PC-9 (cell line): ENCODE results near the gene BPIFA1. TPM values are rescaled to one million over a fixed set of nuclear protein-coding genes. Genes with fewer than 3 reads are reported as not detected.

Source experiments
- BruUV-seq: library from RNA; stranded (reverse); fragments of 400-500 nt; replicated peaks from 2 replicates; lab custom pipeline; 2021; lab: Mats Ljungman, UMichigan
- CTCF ChIA-PET: fragments of 300-600 bp; sonication (Branson Sonifier 250); formaldehyde crosslinking; loops from one replicate; lab custom pipeline; 2022; ENCODE audit warnings: antibody characterized with exemption; lab: Charles Lee
- POLR2A ChIA-PET: fragments of 300-600 bp; sonication (Branson Sonifier 250); formaldehyde crosslinking; loops from one replicate; lab custom pipeline; 2022; ENCODE audit warnings: antibody characterized with exemption; ENCODE audit not compliant: unreplicated experiment; lab: Charles Lee
- DNase-seq, 2 experiments: peaks; one replicate each; pipeline versions ENCODE4 v3.0.0 to v3.0.0-alpha.2; 2015 to 2022; ENCODE audit warnings: mixed read lengths in 1 of 2
- H2AFZ ChIP-seq: fragments of 200-600 bp; sonication (generic); 2 replicates; pipeline ENCODE4 v1.8.1; 2017; ENCODE audit warnings: antibody characterized with exemption
- H3F3A ChIP-seq: fragments of 200-600 bp; sonication (generic); 2 replicates; pipeline ENCODE4 v1.8.1; 2017; ENCODE audit warnings: antibody characterized with exemption, mild to moderate bottlenecking, low read depth; ENCODE audit not compliant: insufficient read depth
- H3K27ac ChIP-seq: fragments of 200-600 bp; sonication (generic); 2 replicates; pipeline ENCODE4 v1.6.1; 2016; ENCODE audit warnings: mixed run types
- H3K27me3 ChIP-seq: fragments of 200-600 bp; sonication (generic); 2 replicates; pipeline ENCODE4 v1.6.1; 2016; ENCODE audit warnings: low read depth, mixed run types; ENCODE audit not compliant: insufficient read depth
- H3K36me3 ChIP-seq: fragments of 200-600 bp; sonication (generic); 2 replicates; pipeline ENCODE4 v1.6.1; 2016; ENCODE audit warnings: low read depth, mixed run types
- H3K4me1 ChIP-seq: fragments of 200-600 bp; sonication (generic); replicated peaks from 2 replicates; pipeline ENCODE4 v1.6.1; 2016; ENCODE audit warnings: mixed run types; ENCODE audit not compliant: insufficient read depth
- H3K4me2 ChIP-seq: fragments of 200-600 bp; sonication (generic); 2 replicates; pipeline ENCODE4 v1.6.1; 2017; ENCODE audit warnings: mixed run types
- H3K4me3 ChIP-seq: fragments of 200-600 bp; sonication (generic); 2 replicates; pipeline ENCODE4 v1.6.1; 2016; ENCODE audit warnings: mixed run types
- H3K79me2 ChIP-seq: fragments of 200-600 bp; sonication (generic); 2 replicates; pipeline ENCODE4 v1.6.1; 2017; ENCODE audit warnings: low read depth, mixed run types
- H3K9me2 ChIP-seq: fragments of 200-600 bp; sonication (generic); 2 replicates; pipeline ENCODE4 v1.8.1; 2017; ENCODE audit warnings: mild to moderate bottlenecking; ENCODE audit not compliant: insufficient read depth
- H3K9me3 ChIP-seq: fragments of 200-600 bp; sonication (generic); 2 replicates; pipeline ENCODE4 v1.8.1; 2016; ENCODE audit warnings: low read depth; ENCODE audit not compliant: insufficient read depth
- H4K20me1 ChIP-seq: fragments of 200-600 bp; sonication (generic); 2 replicates; pipeline ENCODE4 v1.8.1; 2017; ENCODE audit not compliant: insufficient read depth
- CTCF ChIP-seq: fragments of 200-600 bp; sonication (generic); conservative IDR thresholded peaks from 2 replicates; pipeline ENCODE4 v1.6.1; 2017; ENCODE audit warnings: mixed run types, antibody characterized with exemption, mild to moderate bottlenecking, moderate library complexity
- EZH2 ChIP-seq: fragments of 200-600 bp; sonication (generic); IDR thresholded peaks from 2 replicates; pipeline ENCODE4 v1.8.0; 2017; ENCODE audit warnings: antibody characterized with exemption, low read depth
- intact Hi-C: fragments of 100-400 bp; cut with micrococcal nuclease; formaldehyde crosslinking; loops from one replicate; pipeline ENCODE4 v1.10.0; 2022; ENCODE audit not compliant: unreplicated experiment
- total RNA-seq: library from RNA; stranded (reverse); gene quantifications from 2 replicates; pipeline ENCODE4 v1.2.3, GENCODE V29; 2021

Gene BPIFA1
- total RNA-seq, 1 experiment from 2014 or later = not detected

GRCh38 chr20:33262658-33263065, 26.9 kb downstream of the BPIFA1 start:
- H3K36me3 ChIP-seq = no peaks in the 10 kb centered on the region
- POLR2A ChIA-PET = interaction anchor here (0.6 kb wide), 1 partner anchor 20 kb away, joined by 4 read pairs; no protein-coding TSS in a partner anchor
- intact Hi-C loops = loop anchor here (1.0 kb wide), 2 partner anchors 30 to 37 kb away; no protein-coding TSS in a partner anchor
- peaks cover 10% of the 10 kb centered on the region; the same call in 1 of the 2 replicates for H3F3A ChIP-seq
- CTCF ChIA-PET = interaction anchor here (0.5 to 1.3 kb wide), 6 partner anchors 29 to 766 kb away, joined by 3 to 14 read pairs (median 4); no protein-coding TSS in a partner anchor
- no peaks in the 10 kb centered on the region for H3K79me2 ChIP-seq
- H3K4me2 ChIP-seq = peak overlapping the region; percentile 20; the same call in 1 of the 2 replicates
- peak; percentile 38 to 66 for DNase-seq
- no peaks in the 10 kb centered on the region for H3K27me3 ChIP-seq
- no peak overlapping the region for H3K4me3 ChIP-seq
- H2AFZ ChIP-seq = no peak overlapping the region
- H4K20me1 ChIP-seq = no peaks in the 10 kb centered on the region
- peak overlapping the region; percentile 33 for H3K27ac ChIP-seq
- H3K4me1 ChIP-seq = peaks cover 32% of the 10 kb centered on the region; the same call in 1 of the 2 replicates
- H3K9me2 ChIP-seq = no peaks in the 10 kb centered on the region
- BruUV-seq = no TSS peak
- peaks cover 4% of the 10 kb centered on the region for H3K9me3 ChIP-seq
- TF ChIP-seq EZH2 (no peak), CTCF (peak; percentile 65; the same call in 1 of the 2 replicates)

GRCh38 chr20:33263784-33264183, 28.0 kb downstream of the BPIFA1 start:
- Histone ChIP-seq H3K9me2 (no peaks in the 10 kb centered on the region), H3K4me2 (no peak overlapping the region), H3K36me3 (no peaks in the 10 kb centered on the region), H3K4me1 (peaks cover 32% of the 10 kb centered on the region; the same call in 1 of the 2 replicates), H3K27me3 (no peaks in the 10 kb centered on the region), H3F3A (peaks cover 10% of the 10 kb centered on the region; the same call in 1 of the 2 replicates), H2AFZ (no peak overlapping the region), H3K9me3 (peaks cover 4% of the 10 kb centered on the region), H3K27ac (no peak overlapping the region), H3K4me3 (no peak overlapping the region), H4K20me1 (no peaks in the 10 kb centered on the region), H3K79me2 (no peaks in the 10 kb centered on the region)
- no peak for DNase-seq
- BruUV-seq = no TSS peak
- ChIA-PET CTCF (no interaction called here), POLR2A (no interaction called here)
- TF ChIP-seq CTCF (no peak), EZH2 (no peak)
- intact Hi-C loops = no loop called here

- H3K36me3 ChIP-seq = no peaks in the 10 kb centered on the region
- DNase-seq = no peak
- H4K20me1 ChIP-seq = no peaks in the 10 kb centered on the region
- TF ChIP-seq CTCF = no peak
- TF ChIP-seq EZH2 = no peak
- H3K9me2 ChIP-seq = no peaks in the 10 kb centered on the region
- H3K4me1 ChIP-seq = peaks cover 19% of the 10 kb centered on the region; the same call in 1 of the 2 replicates
- H2AFZ ChIP-seq = no peak overlapping the region
- ChIA-PET CTCF (no interaction called here), POLR2A (no interaction called here)
- peaks cover 6% of the 10 kb centered on the region; the same call in 1 of the 2 replicates for H3F3A ChIP-seq
- peaks cover 4% of the 10 kb centered on the region; the same call in 1 of the 2 replicates for H3K9me3 ChIP-seq
- no TSS peak for BruUV-seq
- H3K27me3 ChIP-seq = no peaks in the 10 kb centered on the region
- H3K79me2 ChIP-seq = no peaks in the 10 kb centered on the region
- H3K4me2 ChIP-seq = no peak overlapping the region
- no peak overlapping the region for H3K27ac ChIP-seq
- no peak overlapping the region for H3K4me3 ChIP-seq
- intact Hi-C loops = no loop called here
Observed at GRCh38 chr20:33267701-33268100, 31.9 kb downstream of the BPIFA1 start.
